A673 (cell line): Measurements from ENCODE around the gene MARVELD3. TPM values are rescaled to one million over a fixed set of nuclear protein-coding genes. Genes with fewer than 3 reads are reported as not detected.

Experiments
- BruUV-seq: library from RNA; stranded (reverse); fragments of 400-500 nt; replicated peaks from 2 replicates; lab custom pipeline; 2021; lab: Mats Ljungman, UMichigan
- CTCF ChIA-PET: fragments of 300-600 bp; sonication (Branson Sonifier 250); formaldehyde crosslinking; loops from one replicate; lab custom pipeline; 2022; ENCODE audit warnings: antibody characterized with exemption; lab: Charles Lee
- POLR2A ChIA-PET: fragments of 300-600 bp; sonication (Branson Sonifier 250); formaldehyde crosslinking; loops from one replicate; lab custom pipeline; 2022; ENCODE audit warnings: antibody characterized with exemption; ENCODE audit not compliant: low non-redundant PET; lab: Charles Lee
- DNase-seq: peaks from one replicate; pipeline ENCODE4 v3.0.0-alpha.2; 2015; ENCODE audit warnings: low spot score
- H3K27ac ChIP-seq: fragments of 200-600 bp; sonication (generic); 2 replicates; pipeline ENCODE4 v1.5.1; 2016; ENCODE audit warnings: mixed run types, low read depth, mild to moderate bottlenecking, mixed read lengths, antibody characterized with exemption, low read length; ENCODE audit not compliant: poor library complexity, severe bottlenecking
- H3K27me3 ChIP-seq: fragments of 200-600 bp; sonication (generic); replicated peaks from 2 replicates; pipeline ENCODE4 v1.6.1; 2017; ENCODE audit warnings: mixed run types, low read depth, mild to moderate bottlenecking, mixed read lengths, antibody characterized with exemption, low read length; ENCODE audit not compliant: insufficient read depth, poor library complexity
- H3K36me3 ChIP-seq: fragments of 200-600 bp; sonication (generic); 2 replicates; pipeline ENCODE4 v1.6.1; 2016; ENCODE audit warnings: mixed run types, mild to moderate bottlenecking, mixed read lengths, antibody characterized with exemption, low read length; ENCODE audit not compliant: insufficient read depth, poor library complexity, severe bottlenecking
- H3K4me1 ChIP-seq: fragments of 200-600 bp; sonication (generic); 2 replicates; pipeline ENCODE4 v1.6.1; 2017; ENCODE audit warnings: mixed run types, mild to moderate bottlenecking, mixed read lengths, antibody characterized with exemption, low read length; ENCODE audit not compliant: insufficient read depth, poor library complexity, severe bottlenecking
- H3K4me3 ChIP-seq: fragments of 200-600 bp; sonication (generic); 2 replicates; pipeline ENCODE4 v1.5.1; 2016; ENCODE audit warnings: low read depth, mixed run types, mild to moderate bottlenecking, mixed read lengths, low read length; ENCODE audit not compliant: poor library complexity, severe bottlenecking
- H3K9me3 ChIP-seq: fragments of 200-600 bp; sonication (generic); 2 replicates; pipeline ENCODE4 v1.6.1; 2016; ENCODE audit warnings: mixed run types, low read depth, mild to moderate bottlenecking, mixed read lengths, antibody characterized with exemption, low read length; ENCODE audit not compliant: poor library complexity, severe bottlenecking
- EZH2 ChIP-seq: fragments of 200-600 bp; sonication (generic); IDR thresholded peaks from 2 replicates; pipeline ENCODE4 v1.6.1; 2017; ENCODE audit warnings: borderline replicate concordance, low read depth, mild to moderate bottlenecking, mixed read lengths, antibody characterized with exemption, low read length; ENCODE audit not compliant: poor library complexity, severe bottlenecking
- intact Hi-C: fragments of 100-400 bp; cut with micrococcal nuclease; formaldehyde crosslinking; loops from one replicate; pipeline ENCODE4 v1.10.0; 2022; ENCODE audit not compliant: unreplicated experiment
- total RNA-seq: library from RNA; stranded (reverse); gene quantifications from 2 replicates; pipeline ENCODE4 v1.2.3, GENCODE V29; 2021
- TF ChIP-seq, protein P1 (sequence below): fragments of 300-800, 200-600 bp; sonication (generic); conservative IDR thresholded peaks from 2 replicates; pipeline ENCODE4 v1.5.1; 2017; ENCODE audit warnings: low read depth, mild to moderate bottlenecking, antibody characterized with exemption, low read length, moderate library complexity, mixed read lengths

MARVELD3 gene
- total RNA-seq, 1 experiment from 2014 or later: 1.5 TPM

DNA sequence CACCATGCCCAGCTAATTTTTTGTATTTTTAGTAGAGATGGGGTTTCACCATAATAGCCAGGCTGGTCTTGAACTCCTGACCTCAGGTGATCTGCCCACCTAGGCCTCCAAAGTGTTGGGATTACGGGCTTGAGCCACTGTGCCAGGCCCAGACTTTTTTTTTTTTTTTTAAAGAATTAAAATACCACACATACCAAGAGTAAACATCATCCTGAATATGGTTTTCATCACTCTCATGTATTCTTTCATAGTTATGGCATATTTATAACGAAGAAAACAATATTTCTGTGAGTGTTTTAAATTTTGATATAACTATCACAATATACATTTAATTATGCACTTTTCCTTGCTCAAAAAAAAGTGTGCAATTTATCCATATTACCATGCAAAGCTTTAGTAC lies 48.2 kb downstream of the MARVELD3 start:
- Histone ChIP-seq H3K4me3 (no peak overlapping the region), H3K36me3 (peaks cover 32% of the 10 kb centered on the region), H3K27me3 (no peaks in the 10 kb centered on the region), H3K27ac (no peak overlapping the region), H3K4me1 (no peaks in the 10 kb centered on the region), H3K9me3 (no peaks in the 10 kb centered on the region)
- POLR2A ChIA-PET: no interaction called here
- CTCF ChIA-PET: no interaction called here
- TF ChIP-seq, protein P1, sequence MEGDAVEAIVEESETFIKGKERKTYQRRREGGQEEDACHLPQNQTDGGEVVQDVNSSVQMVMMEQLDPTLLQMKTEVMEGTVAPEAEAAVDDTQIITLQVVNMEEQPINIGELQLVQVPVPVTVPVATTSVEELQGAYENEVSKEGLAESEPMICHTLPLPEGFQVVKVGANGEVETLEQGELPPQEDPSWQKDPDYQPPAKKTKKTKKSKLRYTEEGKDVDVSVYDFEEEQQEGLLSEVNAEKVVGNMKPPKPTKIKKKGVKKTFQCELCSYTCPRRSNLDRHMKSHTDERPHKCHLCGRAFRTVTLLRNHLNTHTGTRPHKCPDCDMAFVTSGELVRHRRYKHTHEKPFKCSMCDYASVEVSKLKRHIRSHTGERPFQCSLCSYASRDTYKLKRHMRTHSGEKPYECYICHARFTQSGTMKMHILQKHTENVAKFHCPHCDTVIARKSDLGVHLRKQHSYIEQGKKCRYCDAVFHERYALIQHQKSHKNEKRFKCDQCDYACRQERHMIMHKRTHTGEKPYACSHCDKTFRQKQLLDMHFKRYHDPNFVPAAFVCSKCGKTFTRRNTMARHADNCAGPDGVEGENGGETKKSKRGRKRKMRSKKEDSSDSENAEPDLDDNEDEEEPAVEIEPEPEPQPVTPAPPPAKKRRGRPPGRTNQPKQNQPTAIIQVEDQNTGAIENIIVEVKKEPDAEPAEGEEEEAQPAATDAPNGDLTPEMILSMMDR: no peak
- no peak for TF ChIP-seq EZH2
- DNase-seq: no peak
- intact Hi-C loops: no loop called here
- no TSS peak for BruUV-seq

DNA sequence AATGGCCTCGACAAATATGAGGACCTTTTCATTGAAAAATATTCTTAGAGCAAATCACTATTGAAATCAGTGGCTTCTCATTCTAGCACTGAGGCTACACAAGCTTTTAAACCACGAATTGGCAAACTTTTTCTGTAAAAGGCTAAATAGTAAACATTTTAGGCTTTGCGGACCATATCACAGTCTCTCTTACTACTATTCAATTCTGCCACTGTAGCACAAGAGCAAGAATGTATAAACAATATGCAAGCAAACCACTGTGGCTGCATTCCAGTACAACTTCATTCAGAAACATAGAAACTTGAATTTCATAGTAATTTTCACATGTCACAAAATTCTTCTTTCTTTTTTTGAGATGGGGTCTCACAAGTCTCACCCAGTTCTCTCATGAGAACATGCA lies 49.4 kb downstream of the MARVELD3 start:
- Histone ChIP-seq H3K4me3 (no peak overlapping the region), H3K27me3 (no peaks in the 10 kb centered on the region), H3K9me3 (no peaks in the 10 kb centered on the region), H3K4me1 (no peaks in the 10 kb centered on the region), H3K36me3 (peaks cover 26% of the 10 kb centered on the region), H3K27ac (no peak overlapping the region)
- intact Hi-C loops: no loop called here
- TF ChIP-seq, protein P1: no peak
- TF ChIP-seq EZH2: no peak
- no TSS peak for BruUV-seq
- no peak for DNase-seq
- ChIA-PET POLR2A (no interaction called here), CTCF (no interaction called here)

DNA sequence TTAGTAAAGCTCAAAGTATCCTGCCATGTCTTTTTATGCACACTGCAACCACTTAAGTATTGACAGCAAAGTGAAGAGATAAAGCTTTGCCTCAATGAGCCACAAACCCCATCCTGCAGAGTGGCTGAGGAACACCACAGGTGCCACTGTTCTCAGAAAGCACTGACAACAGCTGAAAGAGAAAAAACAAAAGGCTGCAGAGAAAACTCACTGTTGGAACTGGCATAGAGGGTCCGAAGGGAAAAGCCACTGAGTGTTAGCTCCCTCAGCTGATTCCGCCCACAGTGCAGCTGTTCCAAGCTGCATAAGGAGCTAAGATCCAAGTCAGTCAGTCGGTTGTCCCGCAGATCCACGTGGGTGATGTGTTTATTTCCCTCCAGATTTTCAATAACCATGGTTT lies 50.3 kb downstream of the MARVELD3 start:
- DNase-seq: no peak
- TF ChIP-seq, protein P1: no peak
- no peak for TF ChIP-seq EZH2
- intact Hi-C loops: no loop called here
- POLR2A ChIA-PET: no interaction called here
- H3K4me3 ChIP-seq: no peak overlapping the region
- H3K4me1 ChIP-seq: no peaks in the 10 kb centered on the region
- H3K27me3 ChIP-seq: no peaks in the 10 kb centered on the region
- no TSS peak for BruUV-seq
- no peaks in the 10 kb centered on the region for H3K9me3 ChIP-seq
- no peak overlapping the region for H3K27ac ChIP-seq
- CTCF ChIA-PET: no interaction called here
- H3K36me3 ChIP-seq: peaks cover 30% of the 10 kb centered on the region
